DMS153 (cell line): ENCODE measurements around the gene MUC21.
"Not testable (repeated sequence)": the region's sequence is repeated elsewhere in the genome, so short reads cannot be mapped to it uniquely, and the experiment has no call there.

Experiments
- DNase-seq: peaks from one replicate; lab custom pipeline; 2025; lab: John Stamatoyannopoulos, UW

Gene MUC21

GRCh38 chr6:30969171-30969570 lies 14.3 kb upstream of the MUC21 start:
- not testable (repeated sequence) for DNase-seq

- DNase-seq: no peak
Measured at GRCh38 chr6:30970946-30971345, 12.6 kb upstream of the MUC21 start.

GRCh38 chr6:30972816-30973215 lies 10.7 kb upstream of the MUC21 start:
- no peak for DNase-seq

- no peak for DNase-seq
Measured at GRCh38 chr6:30974490-30975252, 8.8 kb upstream of the MUC21 start.

- no peak for DNase-seq
Measured at GRCh38 chr6:30979141-30979540, 4.4 kb upstream of the MUC21 start.

- DNase-seq: no peak
Measured at GRCh38 chr6:30979690-30980089, 3.8 kb upstream of the MUC21 start.

- no peak for DNase-seq
Measured at GRCh38 chr6:30981942-30982772, 1.4 kb upstream of the MUC21 start.

GRCh38 chr6:30985490-30985889 lies 2.0 kb downstream of the MUC21 start:
- no peak for DNase-seq

- no peak for DNase-seq
Measured at GRCh38 chr6:30987304-30987703, 3.8 kb downstream of the MUC21 start.

- DNase-seq: no peak
Measured at GRCh38 chr6:30988209-30988825, 4.8 kb downstream of the MUC21 start.

GRCh38 chr6:30990422-30991086 lies 7.0 kb downstream of the MUC21 start:
- no peak for DNase-seq

GRCh38 chr6:30991891-30992290 lies 8.4 kb downstream of the MUC21 start:
- DNase-seq: no peak

- no peak for DNase-seq
Measured at GRCh38 chr6:30997301-30997700, 13.8 kb downstream of the MUC21 start.

GRCh38 chr6:30998785-30999184 lies 15.3 kb downstream of the MUC21 start:
- no peak for DNase-seq

GRCh38 chr6:31000067-31000860 lies 16.7 kb downstream of the MUC21 start:
- DNase-seq: not testable (repeated sequence)

GRCh38 chr6:31001281-31001888 lies 17.9 kb downstream of the MUC21 start:
- no peak for DNase-seq

GRCh38 chr6:31002471-31002870 lies 19.0 kb downstream of the MUC21 start:
- DNase-seq: no peak

- DNase-seq: no peak
Measured at GRCh38 chr6:31004794-31005193, 21.3 kb downstream of the MUC21 start.

GRCh38 chr6:31005249-31006020 lies 21.9 kb downstream of the MUC21 start:
- no peak for DNase-seq

- DNase-seq: no peak
Measured at GRCh38 chr6:31007694-31008093, 24.2 kb downstream of the MUC21 start.
